GM18519 (cell line): ENCODE measurements around the gene COL13A1.

Source experiments
- ATAC-seq: cut with Tn5 transposase; IDR thresholded peaks from one replicate; pipeline ENCODE4 v1.9.1; 2021; ENCODE audit warnings: mild to moderate bottlenecking, moderate library complexity; ENCODE audit not compliant: unreplicated experiment, low FRiP score

The COL13A1 gene

GRCh38 chr10:69842882-69843281, 41.2 kb downstream of the COL13A1 start:
- no peak for ATAC-seq

- no peak for ATAC-seq
Measured at GRCh38 chr10:69843923-69844322, 42.2 kb downstream of the COL13A1 start.

GRCh38 chr10:69844698-69845097, 43.0 kb downstream of the COL13A1 start:
- ATAC-seq = no peak

GRCh38 chr10:69845574-69846292, 44.0 kb downstream of the COL13A1 start:
- no peak for ATAC-seq

- ATAC-seq = no peak
Measured at GRCh38 chr10:69846293-69846921, 44.7 kb downstream of the COL13A1 start.

- ATAC-seq = no peak
Measured at GRCh38 chr10:69847458-69847857, 45.8 kb downstream of the COL13A1 start.

GRCh38 chr10:69847883-69848282, 46.2 kb downstream of the COL13A1 start:
- no peak for ATAC-seq

GRCh38 chr10:69848454-69848853, 46.7 kb downstream of the COL13A1 start:
- ATAC-seq = no peak

- ATAC-seq = no peak
Measured at GRCh38 chr10:69849825-69850224, 48.1 kb downstream of the COL13A1 start.

- ATAC-seq = no peak
Measured at GRCh38 chr10:69850440-69850839, 48.7 kb downstream of the COL13A1 start.

- no peak for ATAC-seq
Measured at GRCh38 chr10:69851306-69851705, 49.6 kb downstream of the COL13A1 start.

- ATAC-seq = no peak
Measured at GRCh38 chr10:69853064-69853463, 51.4 kb downstream of the COL13A1 start.

- ATAC-seq = no peak
Measured at GRCh38 chr10:69854511-69855345, 53.0 kb downstream of the COL13A1 start.

GRCh38 chr10:69855346-69856111, 53.8 kb downstream of the COL13A1 start:
- no peak for ATAC-seq

- ATAC-seq = no peak
Measured at GRCh38 chr10:69856601-69857166, 55.0 kb downstream of the COL13A1 start.

GRCh38 chr10:69858201-69858600, 56.5 kb downstream of the COL13A1 start:
- no peak for ATAC-seq

GRCh38 chr10:69860271-69860670, 58.6 kb downstream of the COL13A1 start:
- ATAC-seq = no peak

- ATAC-seq = no peak
Measured at GRCh38 chr10:69861251-69862240, 59.8 kb downstream of the COL13A1 start.

- ATAC-seq = no peak
Measured at GRCh38 chr10:69862882-69863530, 61.3 kb downstream of the COL13A1 start.
